Right lobe of liver (tissue), 4 donors: ENCODE results near the gene MAGEA1.

Source experiments
- POLR2A ChIP-seq: fragments of 450-650 bp; IDR thresholded peaks from one replicate; pipeline ENCODE4 v1.6.1; 2017; ENCODE audit warnings: antibody characterized with exemption, mild to moderate bottlenecking
- TF ChIP-seq, protein P1 (sequence below), 4 donors: fragments of 200-600 bp in 3 of 4; fragments of 450-650 bp in 1 of 4; IDR thresholded peaks; one replicate each; pipeline versions ENCODE4 v1.5.1 to v1.8.0; 2016 to 2022; ENCODE audit warnings: antibody characterized with exemption in 4 of 4, mild to moderate bottlenecking in 2 of 4
- donor health status: DM: no; HTN: no; CAD: no.
- donor health status: DM: no; HTN: no; CAD: no.
- donor health status: DM: no; HTN: yes; CAD: no.

DNA sequence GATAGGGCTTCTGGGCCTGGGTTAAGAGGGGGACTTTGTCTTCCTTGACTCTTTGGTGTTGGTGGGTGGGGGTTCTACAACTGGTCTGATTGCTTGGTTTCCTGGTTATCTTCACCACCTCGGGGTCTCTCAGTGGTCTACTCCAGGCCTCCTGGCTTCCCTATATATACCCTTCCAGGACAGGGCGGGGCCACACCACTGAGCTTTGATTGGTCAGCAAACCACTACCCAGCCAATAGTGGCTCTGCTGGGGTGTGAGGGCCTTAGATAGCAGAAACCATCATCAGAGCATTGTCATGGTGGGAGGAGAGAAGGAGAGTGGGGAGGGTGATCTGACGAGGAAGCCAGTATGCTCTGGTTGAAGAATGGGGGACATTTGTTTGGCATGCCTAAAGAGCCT lies 14.4 kb upstream of the MAGEA1 start:
- TF ChIP-seq, protein P1, sequence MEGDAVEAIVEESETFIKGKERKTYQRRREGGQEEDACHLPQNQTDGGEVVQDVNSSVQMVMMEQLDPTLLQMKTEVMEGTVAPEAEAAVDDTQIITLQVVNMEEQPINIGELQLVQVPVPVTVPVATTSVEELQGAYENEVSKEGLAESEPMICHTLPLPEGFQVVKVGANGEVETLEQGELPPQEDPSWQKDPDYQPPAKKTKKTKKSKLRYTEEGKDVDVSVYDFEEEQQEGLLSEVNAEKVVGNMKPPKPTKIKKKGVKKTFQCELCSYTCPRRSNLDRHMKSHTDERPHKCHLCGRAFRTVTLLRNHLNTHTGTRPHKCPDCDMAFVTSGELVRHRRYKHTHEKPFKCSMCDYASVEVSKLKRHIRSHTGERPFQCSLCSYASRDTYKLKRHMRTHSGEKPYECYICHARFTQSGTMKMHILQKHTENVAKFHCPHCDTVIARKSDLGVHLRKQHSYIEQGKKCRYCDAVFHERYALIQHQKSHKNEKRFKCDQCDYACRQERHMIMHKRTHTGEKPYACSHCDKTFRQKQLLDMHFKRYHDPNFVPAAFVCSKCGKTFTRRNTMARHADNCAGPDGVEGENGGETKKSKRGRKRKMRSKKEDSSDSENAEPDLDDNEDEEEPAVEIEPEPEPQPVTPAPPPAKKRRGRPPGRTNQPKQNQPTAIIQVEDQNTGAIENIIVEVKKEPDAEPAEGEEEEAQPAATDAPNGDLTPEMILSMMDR (IDR thresholded peaks at IDR 0.05) = no peak
- no peak for TF ChIP-seq POLR2A
